Fibroblast of the aortic adventitia (primary cell): ENCODE measurements around the gene ADGRD1. TPM values are rescaled to one million over a fixed set of nuclear protein-coding genes. Genes with fewer than 3 reads are reported as not detected.
"Not testable (repeated sequence)": the region's sequence is repeated elsewhere in the genome, so short reads cannot be mapped to it uniquely, and the experiment has no call there.

Experiments used
- DNase-seq: peaks from one replicate; pipeline ENCODE4 v3.0.0-alpha.2; 2010; ENCODE audit warnings: low read depth
- H3K4me3 ChIP-seq: 2 replicates; pipeline ENCODE4 v1.5.1; 2011; ENCODE audit warnings: low read depth, mild to moderate bottlenecking, control low read depth, low read length, moderate library complexity
- CTCF ChIP-seq: IDR thresholded peaks from 2 replicates; pipeline ENCODE4 v1.5.1; 2011; ENCODE audit warnings: mild to moderate bottlenecking, low read length, control low read depth, inconsistent platforms; ENCODE audit not compliant: insufficient read depth
- total RNA-seq: library from RNA; depleted of rRNA; stranded (reverse); fragments of >200 nt; gene quantifications from 2 replicates; pipeline ENCODE4 v1.2.3, GENCODE V29; 2012; ENCODE audit warnings: low replicate concordance

Gene ADGRD1
- total RNA-seq, 1 donor, result 1.2 TPM

GRCh38 chr12:130937063-130937462 is 16.6 kb upstream of the ADGRD1 start:
- no peak for DNase-seq
- no peak for TF ChIP-seq CTCF
- no peak overlapping the region for H3K4me3 ChIP-seq

- H3K4me3 ChIP-seq, DNase-seq: not testable (repeated sequence)
Observed at GRCh38 chr12:130937546-130937945, 16.2 kb upstream of the ADGRD1 start.

GRCh38 chr12:130938186-130938585 is 15.5 kb upstream of the ADGRD1 start:
- TF ChIP-seq CTCF, result no peak
- H3K4me3 ChIP-seq, result no peak overlapping the region

GRCh38 chr12:130944878-130945277 is 8.8 kb upstream of the ADGRD1 start:
- DNase-seq, result no peak
- no peak for TF ChIP-seq CTCF
- no peak overlapping the region for H3K4me3 ChIP-seq

More at GRCh38 chr12:130938186-130938585, 15.5 kb upstream of the ADGRD1 start:
- DNase-seq, result no peak

GRCh38 chr12:130945786-130946492 is 7.8 kb upstream of the ADGRD1 start:
- peak; percentile 81 for DNase-seq
- no peak overlapping the region for H3K4me3 ChIP-seq

GRCh38 chr12:130947028-130947613 is 6.6 kb upstream of the ADGRD1 start:
- TF ChIP-seq CTCF, result no peak
- no peak for DNase-seq
- no peak overlapping the region for H3K4me3 ChIP-seq

More at GRCh38 chr12:130945786-130946492, 7.8 kb upstream of the ADGRD1 start:
- no peak for TF ChIP-seq CTCF

- no peak for TF ChIP-seq CTCF
- no peak overlapping the region for H3K4me3 ChIP-seq
- DNase-seq, result no peak
Observed at GRCh38 chr12:130948136-130948535, 5.6 kb upstream of the ADGRD1 start.
